NCI-H510A (cell line): ENCODE measurements around the gene PTPRC.

ENCODE experiments used
- DNase-seq: peaks from one replicate; lab custom pipeline; 2025; lab: John Stamatoyannopoulos, UW

PTPRC gene

DNA sequence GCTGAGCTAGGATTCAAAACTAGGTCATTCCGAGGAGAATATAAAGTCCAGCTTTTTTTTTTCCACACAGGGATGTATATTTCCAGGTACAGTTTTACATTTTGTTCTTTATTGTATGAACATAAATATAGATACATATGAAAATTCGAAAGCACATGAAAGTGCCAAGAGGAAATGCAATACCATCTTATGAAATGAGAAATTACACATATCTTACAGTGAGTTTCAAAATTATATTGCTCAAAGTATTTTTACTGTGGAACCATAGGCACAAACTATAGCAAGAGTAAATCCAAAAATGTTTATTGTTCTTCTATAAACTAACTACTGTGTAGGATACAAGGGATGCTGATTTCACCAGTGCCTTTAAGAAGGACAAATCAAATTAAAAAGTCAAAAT, 39.0 kb downstream of the PTPRC start:
- no peak for DNase-seq

DNA sequence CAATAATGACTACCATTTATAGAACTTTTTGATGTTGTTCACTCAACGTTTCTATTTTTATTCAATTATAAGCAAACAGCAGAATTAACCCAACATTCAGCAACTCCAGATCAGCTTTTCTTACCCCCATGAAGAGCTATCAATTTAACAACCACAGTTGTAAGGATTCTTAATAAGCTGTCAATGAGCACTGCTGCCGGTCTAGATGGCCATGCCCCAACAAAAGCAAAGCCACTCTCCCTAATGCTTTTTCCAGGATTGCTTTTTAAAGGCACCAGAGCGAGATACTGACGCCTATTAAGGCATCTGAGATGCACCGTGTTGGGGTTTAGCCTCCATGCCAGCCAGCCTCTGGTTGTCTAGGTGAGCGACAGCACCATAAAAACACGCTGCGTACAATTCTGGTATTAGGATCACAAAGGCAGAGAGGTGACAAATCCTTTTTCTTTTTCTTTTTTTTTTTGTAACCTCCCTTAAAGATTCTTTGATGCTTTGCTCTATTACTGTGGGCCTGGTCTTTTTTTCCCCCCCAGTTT, 39.5 kb downstream of the PTPRC start:
- DNase-seq: no peak

DNA sequence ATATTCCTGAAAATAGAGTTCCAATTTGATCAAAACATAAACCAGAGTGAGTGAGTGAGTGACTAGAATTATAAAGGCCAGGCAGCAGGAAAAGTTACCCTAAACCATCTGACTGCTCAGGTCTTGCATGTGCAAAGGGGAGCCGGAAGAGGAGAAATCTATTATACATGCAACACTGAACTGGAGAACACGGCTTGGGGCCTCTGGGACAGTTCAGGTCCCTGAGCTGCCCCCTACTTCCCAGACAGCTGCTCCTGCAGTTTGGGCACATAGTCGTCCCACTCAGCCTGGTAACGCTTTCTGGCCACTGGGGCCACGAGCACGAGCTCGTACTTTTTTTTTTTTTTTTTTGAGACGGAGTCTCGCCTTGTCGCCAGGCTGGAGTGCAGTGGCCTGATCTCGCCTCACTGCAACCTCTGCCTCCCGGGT, 40.1 kb downstream of the PTPRC start:
- DNase-seq: no peak

DNA sequence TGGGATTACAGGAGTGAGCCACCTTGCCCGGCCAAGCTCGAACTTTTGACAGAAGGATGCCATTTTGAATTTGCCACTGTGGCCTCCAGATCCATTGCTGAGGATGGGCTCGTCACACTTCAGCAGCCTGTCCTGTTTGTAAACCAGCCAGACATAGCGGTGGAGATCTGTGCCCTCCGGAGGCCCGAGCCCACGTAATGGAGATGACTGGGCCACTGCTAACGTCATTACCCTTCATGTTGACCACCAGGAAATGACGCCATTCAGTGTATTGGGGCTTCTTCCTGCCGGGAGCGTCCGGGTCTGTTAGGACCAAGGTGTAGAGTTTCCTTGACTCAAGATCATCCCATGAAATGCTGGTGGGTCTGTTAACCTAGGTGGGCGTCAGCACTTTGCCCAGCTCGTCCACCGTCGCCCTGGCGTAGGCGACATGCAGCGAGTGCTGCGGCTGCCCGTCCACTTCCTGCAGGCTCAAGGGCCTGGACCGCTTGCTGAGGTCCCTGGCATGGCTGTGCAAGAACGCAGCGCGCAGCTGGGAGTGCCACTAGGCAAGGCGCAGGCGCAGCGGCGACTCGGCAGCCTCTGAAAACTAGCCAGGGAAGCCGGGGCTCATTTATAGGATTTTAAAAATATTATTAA, 40.8 kb downstream of the PTPRC start:
- no peak for DNase-seq

DNA sequence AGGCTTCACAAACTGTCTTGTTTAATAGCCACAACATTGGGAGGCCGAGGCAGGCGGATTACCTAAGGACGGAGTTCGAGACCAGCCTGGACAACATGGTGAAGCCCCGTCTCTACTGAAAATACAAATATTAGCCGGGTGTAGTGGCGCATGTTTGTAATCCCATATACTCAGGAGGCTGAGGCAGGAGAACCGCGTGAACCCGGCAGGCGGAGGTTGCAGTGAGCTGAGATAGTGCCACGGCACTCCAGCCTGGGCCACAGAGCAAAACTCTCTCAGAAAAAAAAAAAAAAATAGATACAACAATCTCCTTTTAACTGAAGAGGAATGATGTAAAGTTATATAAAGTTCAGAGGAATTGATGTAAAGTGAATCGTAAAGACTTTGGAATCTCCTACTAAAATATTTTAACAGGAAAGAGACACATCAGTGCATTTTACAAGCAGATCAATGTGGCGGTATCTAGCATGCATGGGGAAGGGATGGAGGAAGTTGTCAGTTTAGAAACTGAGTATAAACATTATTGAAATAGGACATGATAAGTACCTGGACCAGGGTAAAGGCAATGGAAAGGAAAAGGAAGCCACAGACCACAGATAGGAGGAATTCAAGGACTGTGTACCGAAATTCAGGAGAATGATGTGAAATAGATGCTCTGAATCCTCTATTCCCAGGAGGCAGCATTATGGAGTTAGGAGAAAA, 41.5 kb downstream of the PTPRC start:
- no peak for DNase-seq

DNA sequence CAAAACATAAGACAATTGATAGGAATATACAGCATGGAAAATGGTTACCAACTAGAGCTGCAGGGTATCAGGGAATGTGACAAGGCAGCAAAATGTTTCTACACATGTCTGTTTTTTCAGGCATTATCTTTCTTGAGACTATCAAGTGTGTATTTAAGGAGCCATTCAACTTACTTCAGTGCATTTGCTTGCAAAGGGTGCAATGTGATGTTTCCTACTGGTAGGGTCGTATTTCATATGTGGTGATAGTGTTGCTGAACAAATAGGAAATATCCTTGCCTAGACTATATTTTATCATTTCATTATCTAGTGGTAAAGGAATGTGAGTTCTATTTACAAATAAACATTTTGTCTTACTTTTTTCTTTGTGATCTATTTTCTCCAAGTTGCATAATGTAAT, 42.4 kb downstream of the PTPRC start:
- DNase-seq: no peak

DNA sequence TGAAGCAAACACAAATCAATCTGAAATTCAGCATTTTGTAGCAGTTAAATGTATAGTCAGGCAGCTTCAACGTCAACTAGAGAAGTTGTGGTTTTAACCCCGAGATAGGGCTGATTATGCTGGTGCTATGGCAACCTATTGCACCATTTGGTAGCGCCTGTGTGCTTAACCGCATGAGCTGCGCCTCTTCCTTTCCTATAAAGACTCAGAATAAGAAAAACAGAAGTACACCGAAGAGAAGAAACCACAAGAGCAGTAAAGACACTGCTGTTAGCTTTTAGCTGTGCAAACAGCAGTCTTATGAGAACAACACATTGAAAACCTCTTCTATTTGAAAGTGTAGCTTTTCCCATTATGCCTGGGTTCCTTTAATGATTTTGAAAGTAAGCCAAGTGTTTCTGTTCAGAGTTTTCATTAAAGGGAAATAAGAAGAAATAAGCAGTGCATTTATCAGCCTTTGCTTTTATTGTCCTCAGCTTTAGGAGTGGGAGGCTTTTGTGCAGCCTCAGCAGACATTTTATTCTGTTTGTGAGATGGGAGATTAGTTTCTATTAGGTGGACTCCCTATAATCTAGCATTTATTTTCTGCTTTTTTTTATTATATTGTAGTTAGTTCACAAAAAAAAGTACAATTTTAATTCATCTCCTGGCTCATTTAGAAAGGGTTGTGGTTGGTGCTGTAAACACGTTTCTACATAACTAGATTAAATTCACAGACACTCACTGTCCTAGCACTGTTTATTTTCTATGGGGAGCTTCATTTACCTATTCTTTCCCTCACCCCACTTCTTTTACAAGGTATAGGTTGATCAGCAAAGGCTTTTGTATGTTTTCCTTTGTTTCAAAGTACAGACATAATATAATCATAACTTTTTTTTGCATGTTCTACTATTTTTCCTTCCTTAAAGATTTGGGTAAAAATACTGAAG, 43.3 kb downstream of the PTPRC start:
- peak; percentile 17 for DNase-seq

DNA sequence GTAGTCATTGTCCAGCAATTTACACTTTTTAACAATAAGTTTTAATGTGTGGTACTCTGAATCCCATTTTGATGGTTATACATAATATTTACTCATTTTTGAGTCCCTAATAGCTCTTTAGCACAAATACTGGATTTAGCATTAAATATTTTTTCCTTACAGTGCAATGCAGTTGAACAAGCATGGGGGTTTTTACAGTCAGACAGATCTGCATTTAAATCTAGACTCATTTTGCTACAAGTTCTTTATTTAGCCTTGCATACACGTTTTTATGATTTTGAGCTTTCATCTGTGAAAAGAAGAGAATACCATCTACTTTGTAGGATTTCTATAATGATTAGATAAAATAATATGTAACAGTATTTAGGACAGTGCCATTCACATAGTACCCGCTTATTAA, 44.0 kb downstream of the PTPRC start:
- DNase-seq: no peak

DNA sequence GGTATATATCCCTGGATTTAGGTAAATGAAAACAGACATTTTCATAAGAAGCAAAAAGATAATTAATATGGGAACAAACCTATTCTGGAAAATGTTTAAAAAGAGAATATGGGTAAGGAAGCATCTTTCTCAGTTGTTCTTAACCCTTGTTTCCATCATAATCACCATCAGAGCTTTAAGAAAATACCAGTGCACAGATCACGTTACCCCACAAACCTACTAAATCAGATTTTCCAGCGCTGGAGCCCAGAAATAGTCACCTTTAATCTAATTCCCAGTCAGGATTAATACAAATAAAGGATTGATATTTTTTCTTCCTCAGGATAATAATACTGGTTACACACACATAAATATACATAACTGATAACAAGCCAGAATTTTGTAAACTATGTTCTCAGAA, 44.6 kb downstream of the PTPRC start:
- DNase-seq: no peak

DNA sequence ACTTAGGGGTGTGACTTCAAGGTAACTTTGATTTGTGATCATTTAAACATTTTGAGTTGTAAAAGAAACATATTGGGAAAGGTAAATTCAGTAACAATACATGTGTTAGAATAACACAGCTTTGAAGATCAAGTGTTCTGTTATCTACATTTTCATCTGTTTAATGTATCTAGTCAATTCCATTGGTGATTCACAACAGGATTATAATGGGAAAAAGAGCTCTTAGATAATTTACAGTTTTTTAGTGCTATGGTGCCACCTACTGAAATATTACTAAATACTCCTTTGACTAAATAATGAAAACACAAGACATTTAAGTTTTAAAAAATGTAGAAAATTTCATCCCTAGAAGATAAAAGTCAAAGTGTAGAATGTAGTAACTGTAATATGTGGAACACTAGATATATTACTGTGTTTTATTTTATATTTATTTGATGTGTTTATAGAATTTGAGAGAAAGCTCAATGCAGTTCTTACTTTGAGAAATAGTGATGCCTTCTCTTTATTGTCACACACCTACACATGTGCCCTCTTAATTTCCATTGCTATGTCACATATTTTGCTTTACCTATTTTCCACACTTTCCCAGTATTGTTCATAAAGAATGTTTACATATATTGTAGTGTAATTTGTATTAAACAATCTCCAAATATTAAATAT, 47.4 kb downstream of the PTPRC start:
- DNase-seq: no peak

DNA sequence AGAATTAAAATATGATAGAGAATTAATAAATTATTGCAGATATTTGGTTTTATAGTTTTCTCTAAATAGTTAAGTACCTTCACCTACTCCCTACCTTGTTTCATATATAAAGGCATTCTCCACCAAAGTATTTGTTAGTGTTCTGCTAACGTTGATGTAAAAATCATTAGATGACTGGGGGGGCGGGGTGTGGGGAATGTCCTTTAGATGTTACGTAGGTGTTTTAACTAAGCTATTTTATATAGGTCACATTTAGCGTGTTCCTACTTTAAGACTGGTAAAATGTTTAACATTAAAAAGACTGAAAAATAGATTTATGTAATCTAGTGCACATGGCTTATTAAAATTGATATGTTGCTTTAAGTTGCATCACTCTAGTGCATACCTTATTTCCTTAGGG, 48.6 kb downstream of the PTPRC start:
- DNase-seq: no peak

DNA sequence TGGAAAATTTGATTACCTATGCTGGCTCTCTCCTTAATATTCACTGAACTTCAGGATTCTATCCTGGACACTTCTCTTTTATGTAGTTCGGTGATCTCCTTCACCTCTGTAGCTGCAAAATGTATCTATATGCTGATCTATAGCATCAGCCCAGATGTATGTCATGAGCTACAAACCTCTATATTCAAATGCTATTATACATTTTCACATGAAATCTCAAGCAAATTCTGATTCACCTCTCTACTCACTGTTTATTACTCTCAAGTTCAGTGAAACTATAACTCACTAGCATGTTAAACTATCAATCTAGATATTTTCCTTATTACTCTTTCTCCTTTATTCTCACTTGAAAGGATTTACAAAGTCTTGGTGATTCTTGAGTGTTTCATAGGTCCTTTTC, 52.2 kb downstream of the PTPRC start:
- DNase-seq: no peak

DNA sequence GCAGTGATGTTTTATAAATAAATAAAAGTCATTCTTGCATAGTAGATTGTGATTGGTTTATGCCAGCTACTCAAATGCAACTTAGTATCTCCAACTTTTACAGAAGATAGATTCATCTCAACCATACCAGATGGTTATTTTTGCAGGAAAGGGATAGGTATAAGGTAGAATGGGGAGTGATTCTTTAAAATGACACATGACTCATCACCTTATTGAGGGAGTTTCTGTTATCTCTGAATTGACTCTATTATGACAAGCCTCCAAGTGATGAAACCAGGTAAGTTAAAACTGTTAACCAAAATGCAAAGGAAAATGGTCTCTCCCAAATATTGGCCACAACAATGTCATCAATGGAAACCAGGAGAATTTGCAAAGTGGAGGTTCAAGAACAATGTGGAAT, 54.5 kb downstream of the PTPRC start:
- no peak for DNase-seq

DNA sequence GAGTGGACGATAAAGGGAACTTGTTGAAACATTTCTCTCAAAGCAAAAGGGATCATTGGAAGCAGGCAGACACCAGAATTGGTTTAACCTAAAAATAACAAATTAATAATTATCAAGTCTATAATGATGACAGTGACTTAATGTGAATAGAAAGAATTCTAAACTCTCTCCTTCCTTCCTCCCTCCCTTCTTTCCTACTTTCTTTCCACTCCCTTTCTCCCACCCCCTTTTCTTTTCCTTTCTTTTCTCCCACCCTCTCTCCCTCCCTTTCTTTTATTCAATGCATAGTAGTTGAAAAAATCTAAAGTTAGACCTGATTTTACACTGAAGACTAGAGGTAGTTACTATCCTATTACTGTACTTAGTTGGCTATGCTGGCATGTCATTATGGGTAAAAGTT, 55.7 kb downstream of the PTPRC start:
- no peak for DNase-seq

DNA sequence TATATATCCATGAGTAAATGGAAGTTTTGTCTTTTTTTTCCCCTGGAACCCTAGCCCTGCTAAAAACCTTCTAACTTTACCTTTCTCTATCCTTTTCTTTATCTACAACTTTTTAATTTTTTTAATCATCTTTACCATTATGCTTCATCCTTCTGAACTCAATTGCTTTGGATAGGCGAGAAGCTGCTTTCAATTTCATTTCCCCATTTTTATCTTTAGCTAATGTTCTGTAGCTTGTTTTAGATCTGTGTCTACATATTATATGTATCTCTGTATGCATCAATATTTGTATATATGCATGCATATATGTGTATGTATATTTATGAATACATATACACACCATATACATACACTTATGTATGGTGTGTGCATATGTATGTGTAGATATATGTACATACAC, 57.4 kb downstream of the PTPRC start:
- DNase-seq: no peak

DNA sequence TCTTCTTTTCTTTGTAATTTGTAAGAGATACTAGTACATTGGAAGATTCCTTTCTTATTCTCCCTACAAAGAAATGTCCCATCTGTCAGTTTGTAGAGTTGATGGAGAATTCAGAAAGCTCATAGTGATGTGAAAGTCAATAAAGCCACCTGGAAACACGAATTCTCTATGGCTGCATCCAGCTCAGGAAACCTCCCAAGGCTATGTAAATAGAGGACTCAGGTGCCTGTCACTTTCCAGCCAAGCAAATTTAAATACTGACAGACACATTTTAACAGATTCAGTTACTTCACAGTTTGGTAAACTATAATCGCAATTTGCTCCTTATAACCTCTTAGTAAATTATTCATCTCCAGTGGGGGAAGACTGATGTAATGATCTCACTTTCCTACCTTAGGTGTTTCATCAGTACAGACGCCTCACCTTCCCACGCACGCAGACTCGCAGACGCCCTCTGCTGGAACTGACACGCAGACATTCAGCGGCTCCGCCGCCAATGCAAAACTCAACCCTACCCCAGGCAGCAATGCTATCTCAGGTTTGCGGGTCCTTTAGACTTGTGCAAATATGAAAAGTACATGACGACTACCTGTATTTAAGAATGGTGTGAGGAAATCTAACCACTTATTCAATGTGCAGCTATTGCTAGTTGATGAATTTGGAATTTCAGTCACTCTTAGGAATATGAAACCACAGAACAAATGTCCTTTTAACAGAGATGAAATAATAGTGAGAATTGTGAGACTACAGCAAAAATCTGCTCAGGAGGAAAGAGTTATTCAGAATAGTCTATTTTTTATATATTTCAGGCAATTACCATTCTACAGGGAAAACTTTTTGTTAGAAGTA, 60.6 kb downstream of the PTPRC start:
- DNase-seq: peak; percentile 17

DNA sequence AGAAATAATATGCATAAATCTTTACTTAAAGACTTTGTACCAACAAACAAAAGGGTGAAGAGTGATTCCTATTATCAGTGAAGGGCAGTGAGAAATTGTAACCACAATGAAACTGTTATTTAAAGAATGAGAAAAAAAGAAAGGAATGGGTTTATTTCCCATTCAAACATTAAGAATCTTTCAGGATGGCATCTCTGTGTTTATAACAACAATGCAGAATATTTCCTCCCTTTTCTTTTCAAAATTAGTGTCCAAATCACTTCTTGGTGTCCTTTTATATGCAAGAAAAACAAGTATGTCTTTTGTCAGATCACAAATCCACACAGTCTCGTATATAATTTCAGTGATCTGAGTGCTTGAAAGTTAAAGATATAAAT, 61.2 kb downstream of the PTPRC start:
- DNase-seq: no peak

DNA sequence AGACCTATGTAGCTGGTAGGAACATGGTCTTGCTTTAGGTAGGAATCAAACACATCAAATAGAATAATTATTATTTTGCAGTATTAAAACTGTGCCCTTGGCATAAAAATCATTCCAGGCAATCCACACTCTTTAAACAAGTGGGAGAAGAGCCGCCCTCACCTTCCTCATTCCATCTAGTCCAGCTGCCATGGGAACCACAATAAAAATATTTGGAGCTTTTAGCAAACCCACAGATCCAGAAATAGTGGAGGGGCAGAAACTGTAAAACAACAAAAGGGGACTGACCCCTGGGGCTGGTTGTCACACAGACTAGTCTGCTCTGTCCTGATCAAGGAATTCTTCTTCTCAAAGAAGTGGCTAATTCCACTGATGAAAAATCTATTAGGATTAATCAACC, 61.6 kb downstream of the PTPRC start:
- no peak for DNase-seq

DNA sequence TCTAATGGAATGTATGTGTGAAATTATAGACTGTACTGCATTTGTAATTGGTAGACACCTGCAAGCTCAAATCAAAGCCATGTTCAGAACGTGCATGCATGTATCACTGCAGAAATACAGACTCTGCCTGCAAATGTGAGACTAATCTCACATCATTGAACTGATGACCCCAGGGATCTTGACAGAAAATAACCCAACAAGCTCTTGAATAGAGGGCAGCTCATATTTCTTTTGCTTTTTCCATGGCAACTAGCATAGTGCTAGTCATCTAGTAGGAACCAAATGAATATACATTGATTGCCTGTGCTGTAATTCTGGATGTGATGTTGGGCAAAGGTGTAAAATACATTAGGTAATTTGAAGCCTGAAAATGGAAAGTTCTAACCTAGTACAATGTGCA, 62.4 kb downstream of the PTPRC start:
- no peak for DNase-seq

DNA sequence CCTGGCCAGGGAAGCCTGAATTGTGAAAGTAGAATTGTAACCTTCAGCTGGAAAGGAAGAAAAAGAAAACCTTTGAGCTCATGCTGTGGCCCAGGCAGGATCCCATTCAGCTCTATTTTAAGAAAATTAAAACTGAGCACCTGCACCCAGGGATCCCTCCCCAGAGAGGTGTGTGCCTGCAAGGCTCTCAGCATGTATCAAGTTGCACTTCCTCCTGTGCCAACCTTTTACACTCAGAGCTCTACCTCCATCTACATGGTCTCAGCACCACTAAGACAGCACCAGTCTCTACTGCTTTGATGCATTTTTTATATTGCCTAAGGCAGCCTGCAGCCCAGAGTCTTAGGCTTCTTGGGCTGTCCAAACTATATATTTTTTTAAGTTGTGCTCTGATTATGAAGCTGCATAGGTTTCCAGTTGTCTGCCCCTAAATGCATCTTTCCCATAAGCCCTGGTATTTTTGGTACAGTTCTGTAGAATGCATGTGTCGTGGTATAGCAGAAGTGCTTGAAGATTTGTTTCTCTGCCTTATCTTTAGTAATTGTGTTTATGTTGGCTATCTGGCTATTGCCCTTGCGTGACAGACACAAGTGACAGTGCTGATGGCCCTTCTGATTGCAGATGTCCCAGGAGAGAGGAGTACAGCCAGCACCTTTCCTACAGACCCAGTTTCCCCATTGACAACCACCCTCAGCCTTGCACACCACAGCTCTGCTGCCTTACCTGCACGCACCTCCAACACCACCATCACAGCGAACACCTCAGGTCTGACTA, 63.1 kb downstream of the PTPRC start:
- no peak for DNase-seq
